ENCODE results near the gene ATP5PD.

GRCh38 chr17:75094871-75095399 is 48.2 kb upstream of the ATP5PD start:
- TF ChIP-seq POLR2A (IDR thresholded peaks at IDR 0.05) = no peak
- no peak for TF ChIP-seq CTCF (IDR thresholded peaks at IDR 0.05)
- no peak for TF ChIP-seq EP300 (IDR thresholded peaks at IDR 0.05)
- TF ChIP-seq POLR2AphosphoS5 (IDR thresholded peaks at IDR 0.05) = no peak
